ENCODE results near the gene ANGPTL2.

DNA sequence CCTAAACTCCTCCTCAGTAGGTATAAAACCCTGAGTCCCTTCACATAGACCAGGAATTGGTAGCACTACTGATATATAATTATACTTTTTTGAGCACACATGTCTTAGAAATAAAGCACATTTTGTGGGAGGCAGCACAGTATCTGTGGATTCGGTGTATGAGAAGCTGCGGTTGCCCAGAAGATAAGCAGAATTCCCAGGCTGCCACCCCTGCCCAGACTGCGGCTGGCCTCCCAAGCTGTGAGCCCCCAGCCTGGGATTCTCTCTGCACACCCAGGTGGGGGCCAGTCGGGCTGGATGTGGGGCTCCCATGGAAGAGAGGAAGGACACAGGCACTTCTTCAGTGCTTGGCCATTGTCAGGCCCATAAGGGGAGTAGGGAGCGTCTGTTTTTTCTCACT lies 25.6 kb upstream of the ANGPTL2 start:
- TF ChIP-seq POLR2AphosphoS5 (IDR thresholded peaks at IDR 0.05): no peak
- TF ChIP-seq, protein P1, sequence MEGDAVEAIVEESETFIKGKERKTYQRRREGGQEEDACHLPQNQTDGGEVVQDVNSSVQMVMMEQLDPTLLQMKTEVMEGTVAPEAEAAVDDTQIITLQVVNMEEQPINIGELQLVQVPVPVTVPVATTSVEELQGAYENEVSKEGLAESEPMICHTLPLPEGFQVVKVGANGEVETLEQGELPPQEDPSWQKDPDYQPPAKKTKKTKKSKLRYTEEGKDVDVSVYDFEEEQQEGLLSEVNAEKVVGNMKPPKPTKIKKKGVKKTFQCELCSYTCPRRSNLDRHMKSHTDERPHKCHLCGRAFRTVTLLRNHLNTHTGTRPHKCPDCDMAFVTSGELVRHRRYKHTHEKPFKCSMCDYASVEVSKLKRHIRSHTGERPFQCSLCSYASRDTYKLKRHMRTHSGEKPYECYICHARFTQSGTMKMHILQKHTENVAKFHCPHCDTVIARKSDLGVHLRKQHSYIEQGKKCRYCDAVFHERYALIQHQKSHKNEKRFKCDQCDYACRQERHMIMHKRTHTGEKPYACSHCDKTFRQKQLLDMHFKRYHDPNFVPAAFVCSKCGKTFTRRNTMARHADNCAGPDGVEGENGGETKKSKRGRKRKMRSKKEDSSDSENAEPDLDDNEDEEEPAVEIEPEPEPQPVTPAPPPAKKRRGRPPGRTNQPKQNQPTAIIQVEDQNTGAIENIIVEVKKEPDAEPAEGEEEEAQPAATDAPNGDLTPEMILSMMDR (IDR thresholded peaks at IDR 0.05): no peak
